ENCODE results near the gene HS2ST1. TPM values are rescaled to one million over a fixed set of nuclear protein-coding genes. Genes with fewer than 3 reads are reported as not detected.

The HS2ST1 gene
- total and polyA plus RNA-seq, 2 experiments from 2014 or later, result 6.7 to 17.1 TPM

DNA sequence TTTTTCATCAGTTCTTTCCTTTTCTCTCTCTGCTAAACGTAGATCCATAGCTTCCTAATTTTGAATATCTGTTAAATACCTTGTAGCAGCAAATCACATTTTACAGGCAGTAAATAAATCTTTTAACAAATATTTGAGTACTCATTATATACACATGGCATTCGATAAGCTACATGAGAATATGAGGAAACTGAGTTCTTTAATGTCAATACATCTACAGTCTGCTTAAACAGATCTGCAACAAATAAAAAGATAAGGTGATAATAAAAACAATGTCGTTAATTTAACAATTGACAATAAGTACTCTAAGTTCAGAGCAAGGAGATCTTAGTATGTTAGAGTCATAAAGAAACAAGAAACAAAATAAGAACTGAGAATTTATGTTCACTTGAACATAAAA is 43.4 kb upstream of the HS2ST1 start (continued):
- TF ChIP-seq, protein P1, sequence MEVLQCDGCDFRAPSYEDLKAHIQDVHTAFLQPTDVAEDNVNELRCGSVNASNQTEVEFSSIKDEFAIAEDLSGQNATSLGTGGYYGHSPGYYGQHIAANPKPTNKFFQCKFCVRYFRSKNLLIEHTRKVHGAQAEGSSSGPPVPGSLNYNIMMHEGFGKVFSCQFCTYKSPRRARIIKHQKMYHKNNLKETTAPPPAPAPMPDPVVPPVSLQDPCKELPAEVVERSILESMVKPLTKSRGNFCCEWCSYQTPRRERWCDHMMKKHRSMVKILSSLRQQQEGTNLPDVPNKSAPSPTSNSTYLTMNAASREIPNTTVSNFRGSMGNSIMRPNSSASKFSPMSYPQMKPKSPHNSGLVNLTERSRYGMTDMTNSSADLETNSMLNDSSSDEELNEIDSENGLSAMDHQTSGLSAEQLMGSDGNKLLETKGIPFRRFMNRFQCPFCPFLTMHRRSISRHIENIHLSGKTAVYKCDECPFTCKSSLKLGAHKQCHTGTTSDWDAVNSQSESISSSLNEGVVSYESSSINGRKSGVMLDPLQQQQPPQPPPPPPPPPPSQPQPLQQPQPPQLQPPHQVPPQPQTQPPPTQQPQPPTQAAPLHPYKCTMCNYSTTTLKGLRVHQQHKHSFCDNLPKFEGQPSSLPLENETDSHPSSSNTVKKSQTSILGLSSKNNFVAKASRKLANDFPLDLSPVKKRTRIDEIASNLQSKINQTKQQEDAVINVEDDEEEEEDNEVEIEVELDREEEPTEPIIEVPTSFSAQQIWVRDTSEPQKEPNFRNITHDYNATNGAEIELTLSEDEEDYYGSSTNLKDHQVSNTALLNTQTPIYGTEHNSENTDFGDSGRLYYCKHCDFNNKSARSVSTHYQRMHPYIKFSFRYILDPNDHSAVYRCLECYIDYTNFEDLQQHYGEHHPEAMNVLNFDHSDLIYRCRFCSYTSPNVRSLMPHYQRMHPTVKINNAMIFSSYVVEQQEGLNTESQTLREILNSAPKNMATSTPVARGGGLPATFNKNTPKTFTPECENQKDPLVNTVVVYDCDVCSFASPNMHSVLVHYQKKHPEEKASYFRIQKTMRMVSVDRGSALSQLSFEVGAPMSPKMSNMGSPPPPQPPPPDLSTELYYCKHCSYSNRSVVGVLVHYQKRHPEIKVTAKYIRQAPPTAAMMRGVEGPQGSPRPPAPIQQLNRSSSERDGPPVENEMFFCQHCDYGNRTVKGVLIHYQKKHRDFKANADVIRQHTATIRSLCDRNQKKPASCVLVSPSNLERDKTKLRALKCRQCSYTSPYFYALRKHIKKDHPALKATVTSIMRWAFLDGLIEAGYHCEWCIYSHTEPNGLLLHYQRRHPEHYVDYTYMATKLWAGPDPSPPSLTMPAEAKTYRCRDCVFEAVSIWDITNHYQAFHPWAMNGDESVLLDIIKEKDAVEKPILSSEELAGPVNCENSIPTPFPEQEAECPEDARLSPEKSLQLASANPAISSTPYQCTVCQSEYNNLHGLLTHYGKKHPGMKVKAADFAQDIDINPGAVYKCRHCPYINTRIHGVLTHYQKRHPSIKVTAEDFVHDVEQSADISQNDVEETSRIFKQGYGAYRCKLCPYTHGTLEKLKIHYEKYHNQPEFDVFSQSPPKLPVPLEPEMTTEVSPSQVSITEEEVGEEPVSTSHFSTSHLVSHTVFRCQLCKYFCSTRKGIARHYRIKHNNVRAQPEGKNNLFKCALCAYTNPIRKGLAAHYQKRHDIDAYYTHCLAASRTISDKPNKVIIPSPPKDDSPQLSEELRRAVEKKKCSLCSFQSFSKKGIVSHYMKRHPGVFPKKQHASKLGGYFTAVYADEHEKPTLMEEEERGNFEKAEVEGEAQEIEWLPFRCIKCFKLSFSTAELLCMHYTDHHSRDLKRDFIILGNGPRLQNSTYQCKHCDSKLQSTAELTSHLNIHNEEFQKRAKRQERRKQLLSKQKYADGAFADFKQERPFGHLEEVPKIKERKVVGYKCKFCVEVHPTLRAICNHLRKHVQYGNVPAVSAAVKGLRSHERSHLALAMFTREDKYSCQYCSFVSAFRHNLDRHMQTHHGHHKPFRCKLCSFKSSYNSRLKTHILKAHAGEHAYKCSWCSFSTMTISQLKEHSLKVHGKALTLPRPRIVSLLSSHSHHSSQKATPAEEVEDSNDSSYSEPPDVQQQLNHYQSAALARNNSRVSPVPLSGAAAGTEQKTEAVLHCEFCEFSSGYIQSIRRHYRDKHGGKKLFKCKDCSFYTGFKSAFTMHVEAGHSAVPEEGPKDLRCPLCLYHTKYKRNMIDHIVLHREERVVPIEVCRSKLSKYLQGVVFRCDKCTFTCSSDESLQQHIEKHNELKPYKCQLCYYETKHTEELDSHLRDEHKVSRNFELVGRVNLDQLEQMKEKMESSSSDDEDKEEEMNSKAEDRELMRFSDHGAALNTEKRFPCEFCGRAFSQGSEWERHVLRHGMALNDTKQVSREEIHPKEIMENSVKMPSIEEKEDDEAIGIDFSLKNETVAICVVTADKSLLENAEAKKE (CRISPR knock-in tag; IDR thresholded peaks at IDR 0.05), result no peak
- TF ChIP-seq ZNF331 (CRISPR knock-in tag; IDR thresholded peaks at IDR 0.05; ENCODE audit: low read depth), result no peak

DNA sequence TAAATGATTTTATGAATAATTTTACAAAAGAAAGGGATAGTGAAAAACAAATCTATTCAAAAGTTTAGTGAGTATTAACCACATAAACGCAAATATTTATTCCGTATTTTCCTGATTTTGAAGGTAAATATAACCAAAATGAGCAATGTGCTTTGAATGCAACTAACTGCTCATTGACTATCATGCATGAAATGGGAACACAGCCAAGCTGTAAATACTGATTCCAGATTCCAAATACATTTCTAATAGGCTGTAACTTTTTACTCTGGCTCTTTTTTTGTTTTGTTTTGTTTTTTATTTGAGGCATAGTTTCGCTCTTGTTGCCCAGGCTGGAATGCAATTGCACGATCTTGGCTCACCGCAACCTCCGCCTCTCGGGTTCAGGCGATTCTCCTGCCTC is 42.3 kb upstream of the HS2ST1 start:
- Mint-ChIP-seq H3K27ac (no peak overlapping the region), H3K27me3 (ENCODE audit: insufficient read depth, low read depth, poor library complexity) (no peaks in the 10 kb centered on the region), H3K4me1 (peaks cover 12% of the 10 kb centered on the region), H3K4me3 (no peak overlapping the region), H3K36me3 (ENCODE audit: low read depth) (peaks cover 15% of the 10 kb centered on the region; the same call in 2 of the 3 replicates), H3K9me3 (no peaks in the 10 kb centered on the region)
- Histone ChIP-seq H3K9me2 (ENCODE audit: insufficient read depth) (no peaks in the 10 kb centered on the region; the same call in 1 of the 2 replicates), H4K20me1 (replicated peaks; ENCODE audit: insufficient read depth) (0 out of 2 replicates have a peak, but pooled peaks cover 6% of the 10 kb centered on the region), H2AFZ (no peak overlapping the region), H3K4me2 (no peak overlapping the region), H3K27me3 (ENCODE audit: insufficient read depth) (no peaks in the 10 kb centered on the region), H3K27ac (ENCODE audit: low read depth) (no peak overlapping the region), H3K4me1 (ENCODE audit: insufficient read depth) (peaks cover 15% of the 10 kb centered on the region), H3K36me3 (ENCODE audit: insufficient read depth) (no peaks in the 10 kb centered on the region), H3K4me3 (no peak overlapping the region), H3K79me2 (replicated peaks; ENCODE audit: insufficient read depth) (peaks cover 17% of the 10 kb centered on the region), H3F3A (replicated peaks; ENCODE audit: low read depth) (no peaks in the 10 kb centered on the region)
- DNase-seq (ENCODE audit: low spot score) (no peak), ATAC-seq (no peak)
- no peak for TF ChIP-seq STAT1 (IDR thresholded peaks at IDR 0.05; ENCODE audit: unreplicated experiment)
- no peak for TF ChIP-seq NANOG (IDR thresholded peaks at IDR 0.05; ENCODE audit: borderline replicate concordance)
- no peak for TF ChIP-seq EZH2phosphoT487 (IDR thresholded peaks at IDR 0.05; ENCODE audit: unreplicated experiment)
- TF ChIP-seq, protein P2, sequence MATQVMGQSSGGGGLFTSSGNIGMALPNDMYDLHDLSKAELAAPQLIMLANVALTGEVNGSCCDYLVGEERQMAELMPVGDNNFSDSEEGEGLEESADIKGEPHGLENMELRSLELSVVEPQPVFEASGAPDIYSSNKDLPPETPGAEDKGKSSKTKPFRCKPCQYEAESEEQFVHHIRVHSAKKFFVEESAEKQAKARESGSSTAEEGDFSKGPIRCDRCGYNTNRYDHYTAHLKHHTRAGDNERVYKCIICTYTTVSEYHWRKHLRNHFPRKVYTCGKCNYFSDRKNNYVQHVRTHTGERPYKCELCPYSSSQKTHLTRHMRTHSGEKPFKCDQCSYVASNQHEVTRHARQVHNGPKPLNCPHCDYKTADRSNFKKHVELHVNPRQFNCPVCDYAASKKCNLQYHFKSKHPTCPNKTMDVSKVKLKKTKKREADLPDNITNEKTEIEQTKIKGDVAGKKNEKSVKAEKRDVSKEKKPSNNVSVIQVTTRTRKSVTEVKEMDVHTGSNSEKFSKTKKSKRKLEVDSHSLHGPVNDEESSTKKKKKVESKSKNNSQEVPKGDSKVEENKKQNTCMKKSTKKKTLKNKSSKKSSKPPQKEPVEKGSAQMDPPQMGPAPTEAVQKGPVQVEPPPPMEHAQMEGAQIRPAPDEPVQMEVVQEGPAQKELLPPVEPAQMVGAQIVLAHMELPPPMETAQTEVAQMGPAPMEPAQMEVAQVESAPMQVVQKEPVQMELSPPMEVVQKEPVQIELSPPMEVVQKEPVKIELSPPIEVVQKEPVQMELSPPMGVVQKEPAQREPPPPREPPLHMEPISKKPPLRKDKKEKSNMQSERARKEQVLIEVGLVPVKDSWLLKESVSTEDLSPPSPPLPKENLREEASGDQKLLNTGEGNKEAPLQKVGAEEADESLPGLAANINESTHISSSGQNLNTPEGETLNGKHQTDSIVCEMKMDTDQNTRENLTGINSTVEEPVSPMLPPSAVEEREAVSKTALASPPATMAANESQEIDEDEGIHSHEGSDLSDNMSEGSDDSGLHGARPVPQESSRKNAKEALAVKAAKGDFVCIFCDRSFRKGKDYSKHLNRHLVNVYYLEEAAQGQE (IDR thresholded peaks at IDR 0.05; ENCODE audit: unreplicated experiment), result no peak
- TF ChIP-seq, protein P3, sequence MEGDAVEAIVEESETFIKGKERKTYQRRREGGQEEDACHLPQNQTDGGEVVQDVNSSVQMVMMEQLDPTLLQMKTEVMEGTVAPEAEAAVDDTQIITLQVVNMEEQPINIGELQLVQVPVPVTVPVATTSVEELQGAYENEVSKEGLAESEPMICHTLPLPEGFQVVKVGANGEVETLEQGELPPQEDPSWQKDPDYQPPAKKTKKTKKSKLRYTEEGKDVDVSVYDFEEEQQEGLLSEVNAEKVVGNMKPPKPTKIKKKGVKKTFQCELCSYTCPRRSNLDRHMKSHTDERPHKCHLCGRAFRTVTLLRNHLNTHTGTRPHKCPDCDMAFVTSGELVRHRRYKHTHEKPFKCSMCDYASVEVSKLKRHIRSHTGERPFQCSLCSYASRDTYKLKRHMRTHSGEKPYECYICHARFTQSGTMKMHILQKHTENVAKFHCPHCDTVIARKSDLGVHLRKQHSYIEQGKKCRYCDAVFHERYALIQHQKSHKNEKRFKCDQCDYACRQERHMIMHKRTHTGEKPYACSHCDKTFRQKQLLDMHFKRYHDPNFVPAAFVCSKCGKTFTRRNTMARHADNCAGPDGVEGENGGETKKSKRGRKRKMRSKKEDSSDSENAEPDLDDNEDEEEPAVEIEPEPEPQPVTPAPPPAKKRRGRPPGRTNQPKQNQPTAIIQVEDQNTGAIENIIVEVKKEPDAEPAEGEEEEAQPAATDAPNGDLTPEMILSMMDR (conservative IDR thresholded peaks at IDR 0.05; ENCODE audit: low read depth in 2 of 2), result no peak
- TF ChIP-seq ZNF331 (CRISPR knock-in tag; IDR thresholded peaks at IDR 0.05; ENCODE audit: low read depth), result no peak
- TF ChIP-seq EZH2 (IDR thresholded peaks at IDR 0.05; ENCODE audit: low read depth, unreplicated experiment), result no peak
- no peak for TF ChIP-seq CREB1 (CRISPR knock-in tag; IDR thresholded peaks at IDR 0.05; ENCODE audit: low read depth)
- no peak for TF ChIP-seq ZNF114 (CRISPR knock-in tag; IDR thresholded peaks at IDR 0.05)
- TF ChIP-seq POLR2AphosphoS5 (IDR thresholded peaks at IDR 0.05; ENCODE audit: low read depth), result no peak
- TF ChIP-seq, protein P4, sequence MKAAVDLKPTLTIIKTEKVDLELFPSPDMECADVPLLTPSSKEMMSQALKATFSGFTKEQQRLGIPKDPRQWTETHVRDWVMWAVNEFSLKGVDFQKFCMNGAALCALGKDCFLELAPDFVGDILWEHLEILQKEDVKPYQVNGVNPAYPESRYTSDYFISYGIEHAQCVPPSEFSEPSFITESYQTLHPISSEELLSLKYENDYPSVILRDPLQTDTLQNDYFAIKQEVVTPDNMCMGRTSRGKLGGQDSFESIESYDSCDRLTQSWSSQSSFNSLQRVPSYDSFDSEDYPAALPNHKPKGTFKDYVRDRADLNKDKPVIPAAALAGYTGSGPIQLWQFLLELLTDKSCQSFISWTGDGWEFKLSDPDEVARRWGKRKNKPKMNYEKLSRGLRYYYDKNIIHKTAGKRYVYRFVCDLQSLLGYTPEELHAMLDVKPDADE (IDR thresholded peaks at IDR 0.05), result no peak
